Measurements from ENCODE around the gene POU2AF3.

The POU2AF3 gene

DNA sequence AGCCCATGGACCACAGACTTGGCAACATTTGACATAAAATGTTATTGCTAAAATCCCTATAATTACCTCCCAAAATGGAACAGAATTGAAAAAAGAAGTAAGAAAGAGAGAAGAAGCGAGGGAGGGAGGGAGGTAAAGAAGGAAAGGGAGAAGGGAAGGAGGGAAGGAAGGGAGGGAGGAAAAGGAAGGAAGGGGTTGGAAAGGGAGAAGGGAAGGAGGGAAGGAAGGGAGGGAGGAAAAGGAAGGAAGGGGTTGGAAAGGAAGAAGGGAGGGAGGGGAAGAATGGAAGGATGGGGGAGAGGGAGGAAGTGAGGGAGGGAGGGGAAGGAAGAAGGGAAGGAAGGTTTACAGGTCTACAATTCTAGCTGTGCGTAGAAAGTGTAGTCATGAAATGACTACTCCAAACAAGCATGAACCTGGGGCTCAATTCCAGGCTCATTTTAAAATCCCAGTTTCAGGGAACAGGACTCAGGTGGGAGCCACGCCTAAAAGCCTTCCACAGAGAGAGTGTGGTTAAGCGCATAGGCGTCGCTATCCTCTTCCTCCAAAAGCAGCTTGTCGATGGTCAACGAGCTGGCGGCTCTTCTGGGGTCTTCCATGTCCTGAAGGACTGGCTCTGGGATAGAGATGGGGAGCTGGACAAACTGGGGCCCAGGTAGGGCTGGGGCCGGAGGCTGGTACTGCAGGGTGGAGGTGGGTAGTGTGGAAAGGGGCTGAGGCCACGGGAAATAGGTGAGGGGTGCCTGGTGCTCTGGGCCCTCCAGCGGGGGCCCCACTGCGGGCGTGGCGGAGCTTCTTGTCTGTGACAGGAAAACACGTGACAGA, 55.6 kb downstream of the POU2AF3 start:
- no peak for DNase-seq

DNA sequence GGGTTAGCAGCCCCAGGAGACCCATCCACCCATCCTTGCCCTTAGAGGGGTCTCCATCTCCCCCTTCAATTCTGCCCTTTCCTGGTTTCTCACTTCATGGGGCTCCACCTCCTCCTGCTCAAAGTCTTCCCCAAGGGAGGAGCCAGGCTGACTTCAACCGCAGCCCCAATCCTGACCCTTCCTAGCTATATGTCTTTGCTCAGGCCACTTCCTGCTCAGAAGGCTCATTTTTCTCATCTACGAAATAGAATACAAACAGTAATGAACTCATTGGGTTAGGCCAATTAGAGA, 56.2 kb downstream of the POU2AF3 start:
- no peak for DNase-seq

DNA sequence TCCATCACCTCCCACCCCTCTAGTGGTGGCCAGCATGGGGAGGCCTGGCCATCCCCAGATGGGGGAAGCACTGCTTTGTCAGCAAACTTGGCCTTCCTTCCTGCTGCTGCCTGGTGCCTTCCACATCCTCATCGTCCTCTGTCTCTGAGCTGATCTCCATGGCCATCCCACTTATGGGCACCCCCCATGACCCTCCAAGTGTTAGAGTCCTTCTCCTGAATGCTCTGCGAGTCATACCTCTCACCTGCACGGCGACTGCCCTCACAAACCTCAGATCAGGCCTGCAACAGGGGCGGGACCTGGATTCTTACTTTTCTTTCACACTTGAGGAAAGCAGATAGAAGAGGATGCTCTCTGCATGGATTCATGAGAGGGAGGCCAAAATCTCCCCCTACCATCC, 56.8 kb downstream of the POU2AF3 start:
- no peak for DNase-seq

DNA sequence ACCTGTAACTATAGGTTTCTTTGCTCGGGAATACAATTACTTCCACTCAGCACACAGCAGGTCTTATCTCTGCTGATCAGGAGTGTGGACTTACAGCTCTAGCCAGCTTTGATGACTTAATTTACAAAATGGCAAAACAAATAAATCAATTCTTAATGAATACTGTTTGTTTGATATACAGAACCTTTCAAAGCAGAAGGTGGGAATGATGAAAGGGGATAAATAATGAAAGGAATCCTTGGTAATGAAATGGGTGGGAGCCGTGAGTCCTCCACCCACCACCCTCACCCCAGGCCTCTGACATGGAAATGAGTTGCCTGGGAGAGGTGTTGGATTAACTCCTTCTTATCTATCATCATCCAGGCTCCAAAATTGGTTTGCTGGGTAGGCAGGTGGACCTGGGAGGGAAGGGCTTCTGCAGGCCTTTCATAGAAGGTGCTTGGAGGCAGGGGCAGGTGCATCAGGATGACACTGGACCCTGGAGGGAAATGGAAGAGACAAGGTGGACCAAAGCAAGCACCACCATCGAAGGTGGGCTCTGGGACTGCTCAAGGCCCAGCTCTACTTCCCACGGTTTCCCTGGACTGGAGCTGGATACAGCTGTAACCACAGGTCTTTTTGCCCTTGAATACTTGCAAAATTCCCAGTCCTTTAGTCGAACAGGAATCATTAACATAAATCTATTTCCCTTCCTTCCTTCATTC, 57.8 kb downstream of the POU2AF3 start:
- no peak for DNase-seq

DNA sequence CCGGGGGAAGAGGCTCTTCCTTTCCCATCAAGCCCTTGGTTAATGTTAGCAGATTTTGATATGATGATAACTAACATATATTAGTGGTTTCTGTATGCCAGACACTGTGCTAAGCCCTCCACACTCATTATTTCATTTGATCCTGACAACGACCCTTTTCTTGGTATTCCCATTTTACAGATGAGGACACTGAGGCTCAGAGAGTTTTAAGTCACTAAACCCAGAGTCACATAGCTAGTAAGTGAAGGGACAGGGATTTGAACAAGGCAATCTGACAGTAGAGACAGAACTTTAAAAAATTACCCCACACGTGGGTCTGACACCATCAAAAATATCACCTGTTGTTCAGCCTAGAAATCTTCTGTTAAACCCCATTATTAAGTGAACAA, 58.3 kb downstream of the POU2AF3 start:
- DNase-seq, result no peak

DNA sequence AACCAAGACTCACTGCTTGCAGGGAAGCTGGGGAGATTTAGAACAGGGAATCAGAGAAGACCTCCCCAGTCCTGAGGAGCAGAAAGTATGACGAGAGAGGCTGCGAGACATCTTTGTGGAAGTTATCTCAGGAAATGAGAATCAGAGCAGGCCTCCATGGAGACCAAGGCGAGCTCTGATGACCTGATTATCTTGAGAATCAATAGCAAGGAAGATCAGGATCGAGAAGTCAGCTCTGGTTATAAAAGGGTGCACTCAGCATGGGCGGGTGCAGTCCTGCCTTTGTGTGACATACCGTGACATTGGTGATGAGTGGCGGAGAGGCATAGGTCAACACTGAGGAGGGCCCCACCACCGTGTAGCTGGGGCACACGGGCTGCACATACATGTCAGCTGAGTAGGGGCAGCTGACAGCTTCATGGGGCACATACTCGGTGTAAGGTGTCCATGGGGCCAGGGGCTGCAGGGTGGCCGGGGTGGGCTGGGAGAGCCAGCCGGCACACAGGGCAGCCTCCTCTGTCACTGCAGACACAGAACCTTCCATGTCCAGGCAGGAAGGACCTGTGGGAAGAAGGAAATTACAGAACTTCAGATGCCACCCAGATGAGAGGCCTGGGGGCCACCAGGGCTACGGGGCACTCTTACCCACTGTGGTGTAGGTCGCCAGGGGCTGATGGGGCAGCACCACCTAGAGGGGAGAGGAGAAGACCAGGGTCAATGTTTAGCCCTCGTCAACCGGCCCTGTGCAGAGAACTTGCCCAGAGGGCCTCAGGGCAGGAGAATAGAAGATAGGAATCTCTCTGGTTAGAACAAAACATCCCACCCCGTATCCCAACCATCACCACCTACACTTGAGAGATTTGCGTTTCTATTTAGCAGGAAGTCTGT, 59.0 kb downstream of the POU2AF3 start:
- no peak for DNase-seq

Data from activated CD4-positive, alpha-beta T cell treated with anti-CD3 and anti-CD28 coated beads, Interleukin-2, Interleukin-6, amounts not matched to agents 100 ng/mL and 50 ng/mL, durations not matched to agents 16 hours and 8 hours (primary cell).